Measurements from ENCODE around the gene CORT.
"Not testable (repeated sequence)": the region's sequence is repeated elsewhere in the genome, so short reads cannot be mapped to it uniquely, and the experiment has no call there.

CORT gene

GRCh38 chr1:10424651-10425050 lies 25.2 kb upstream of the CORT start:
- no CpG with 5 or more reads among the region's 8 CpGs for WGBS (ENCODE audit: insufficient coverage, insufficient read length)
- no peak overlapping the region for H3K27ac ChIP-seq (ENCODE audit: low read length)

GRCh38 chr1:10425826-10426534 lies 23.9 kb upstream of the CORT start:
- not testable (repeated sequence) for H3K4me1 ChIP-seq (ENCODE audit: control insufficient read depth, insufficient read depth, low read length); H3K36me3 ChIP-seq (ENCODE audit: control insufficient read depth, insufficient read depth, low read length); H3K4me3 ChIP-seq (ENCODE audit: low read length); H3K9me3 ChIP-seq (ENCODE audit: control insufficient read depth, insufficient read depth, low read length); H3K27me3 ChIP-seq (ENCODE audit: control insufficient read depth, insufficient read depth, low read length); DNase-seq (ENCODE audit: low read depth, low spot score); H3K27ac ChIP-seq (ENCODE audit: low read length)
- WGBS (ENCODE audit: insufficient coverage, insufficient read length): no CpG with 5 or more reads among the region's 21 CpGs

More at GRCh38 chr1:10424651-10425050, 25.2 kb upstream of the CORT start:
- no peak overlapping the region for H3K4me3 ChIP-seq (ENCODE audit: low read length)
- no peaks in the 10 kb centered on the region for H3K9me3 ChIP-seq (ENCODE audit: control insufficient read depth, insufficient read depth, low read length)
- no peak for DNase-seq (ENCODE audit: low read depth, low spot score)
- no peaks in the 10 kb centered on the region for H3K27me3 ChIP-seq (ENCODE audit: control insufficient read depth, insufficient read depth, low read length)
- peaks cover 5% of the 10 kb centered on the region for H3K36me3 ChIP-seq (ENCODE audit: control insufficient read depth, insufficient read depth, low read length)
- H3K4me1 ChIP-seq (ENCODE audit: control insufficient read depth, insufficient read depth, low read length): no peaks in the 10 kb centered on the region

GRCh38 chr1:10426535-10426848 lies 23.3 kb upstream of the CORT start:
- not testable (repeated sequence) for H3K4me1 ChIP-seq (ENCODE audit: control insufficient read depth, insufficient read depth, low read length)
- no CpG with 5 or more reads among the region's 21 CpGs for WGBS (ENCODE audit: insufficient coverage, insufficient read length)

GRCh38 chr1:10428984-10429383 lies 20.8 kb upstream of the CORT start:
- Histone ChIP-seq H3K9me3 (ENCODE audit: control insufficient read depth, insufficient read depth, low read length) (no peaks in the 10 kb centered on the region), H3K4me3 (ENCODE audit: low read length) (no peak overlapping the region), H3K27ac (ENCODE audit: low read length) (no peak overlapping the region), H3K36me3 (ENCODE audit: control insufficient read depth, insufficient read depth, low read length) (no peaks in the 10 kb centered on the region), H3K4me1 (ENCODE audit: control insufficient read depth, insufficient read depth, low read length) (peaks cover 2% of the 10 kb centered on the region; the same call in 1 of the 2 replicates), H3K27me3 (ENCODE audit: control insufficient read depth, insufficient read depth, low read length) (no peaks in the 10 kb centered on the region)
- DNase-seq (ENCODE audit: low read depth, low spot score): no peak
- WGBS (ENCODE audit: insufficient coverage, insufficient read length): no CpG with 5 or more reads among the region's 5 CpGs

More at GRCh38 chr1:10426535-10426848, 23.3 kb upstream of the CORT start:
- H3K4me3 ChIP-seq (ENCODE audit: low read length); H3K36me3 ChIP-seq (ENCODE audit: control insufficient read depth, insufficient read depth, low read length); H3K9me3 ChIP-seq (ENCODE audit: control insufficient read depth, insufficient read depth, low read length); DNase-seq (ENCODE audit: low read depth, low spot score); H3K27ac ChIP-seq (ENCODE audit: low read length); H3K27me3 ChIP-seq (ENCODE audit: control insufficient read depth, insufficient read depth, low read length): not testable (repeated sequence)

GRCh38 chr1:10429868-10430215 lies 20.0 kb upstream of the CORT start:
- no peak for DNase-seq (ENCODE audit: low read depth, low spot score)

GRCh38 chr1:10430216-10431069 lies 19.4 kb upstream of the CORT start, which contains the start of gene CENPS:
Gene CENPS (plus strand): TSS chr1:10430433. CDS start chr1:10430518, 85 bp downstream.
- Histone ChIP-seq H3K27ac (ENCODE audit: low read length) (no peak within 1 kb of the TSS), H3K4me3 (ENCODE audit: low read length) (peak within 1 kb of the TSS; percentile 71), H3K9me3 (ENCODE audit: control insufficient read depth, insufficient read depth, low read length) (no peaks in the 10 kb centered on the region), H3K36me3 (ENCODE audit: control insufficient read depth, insufficient read depth, low read length) (no peaks in the 10 kb centered on the region), H3K4me1 (ENCODE audit: control insufficient read depth, insufficient read depth, low read length) (peaks cover 2% of the 10 kb centered on the region; the same call in 1 of the 2 replicates), H3K27me3 (ENCODE audit: control insufficient read depth, insufficient read depth, low read length) (no peaks in the 10 kb centered on the region)
- WGBS (ENCODE audit: insufficient coverage, insufficient read length): no CpG with 5 or more reads among the region's 95 CpGs
- DNase-seq (ENCODE audit: low read depth, low spot score): peak; percentile 70

More at GRCh38 chr1:10429868-10430215, 20.0 kb upstream of the CORT start:
- Histone ChIP-seq H3K4me1 (ENCODE audit: control insufficient read depth, insufficient read depth, low read length) (peaks cover 2% of the 10 kb centered on the region; the same call in 1 of the 2 replicates), H3K27ac (ENCODE audit: low read length) (no peak overlapping the region), H3K36me3 (ENCODE audit: control insufficient read depth, insufficient read depth, low read length) (no peaks in the 10 kb centered on the region), H3K9me3 (ENCODE audit: control insufficient read depth, insufficient read depth, low read length) (no peaks in the 10 kb centered on the region), H3K27me3 (ENCODE audit: control insufficient read depth, insufficient read depth, low read length) (no peaks in the 10 kb centered on the region), H3K4me3 (ENCODE audit: low read length) (peak overlapping the region; percentile 71; the same call in 1 of the 2 replicates)
- WGBS (ENCODE audit: insufficient coverage, insufficient read length): no CpG with 5 or more reads among the region's 16 CpGs

- Histone ChIP-seq H3K4me3 (ENCODE audit: low read length) (peak overlapping the region; percentile 71; the same call in 1 of the 2 replicates), H3K9me3 (ENCODE audit: control insufficient read depth, insufficient read depth, low read length) (no peaks in the 10 kb centered on the region), H3K4me1 (ENCODE audit: control insufficient read depth, insufficient read depth, low read length) (peaks cover 2% of the 10 kb centered on the region; the same call in 1 of the 2 replicates), H3K27me3 (ENCODE audit: control insufficient read depth, insufficient read depth, low read length) (no peaks in the 10 kb centered on the region), H3K27ac (ENCODE audit: low read length) (no peak overlapping the region), H3K36me3 (ENCODE audit: control insufficient read depth, insufficient read depth, low read length) (no peaks in the 10 kb centered on the region)
- DNase-seq (ENCODE audit: low read depth, low spot score): no peak
- no CpG with 5 or more reads among the region's 30 CpGs for WGBS (ENCODE audit: insufficient coverage, insufficient read length)
These were observed 18.6 kb upstream of the CORT start for GRCh38 chr1:10431070-10431730.

GRCh38 chr1:10432910-10433700 lies 16.7 kb upstream of the CORT start:
- peaks cover 2% of the 10 kb centered on the region; the same call in 1 of the 2 replicates for H3K4me1 ChIP-seq (ENCODE audit: control insufficient read depth, insufficient read depth, low read length)
- no peaks in the 10 kb centered on the region for H3K9me3 ChIP-seq (ENCODE audit: control insufficient read depth, insufficient read depth, low read length)
- H3K27me3 ChIP-seq (ENCODE audit: control insufficient read depth, insufficient read depth, low read length): no peaks in the 10 kb centered on the region
- H3K36me3 ChIP-seq (ENCODE audit: control insufficient read depth, insufficient read depth, low read length): no peaks in the 10 kb centered on the region
- DNase-seq (ENCODE audit: low read depth, low spot score): no peak
- no peak overlapping the region for H3K27ac ChIP-seq (ENCODE audit: low read length)
- H3K4me3 ChIP-seq (ENCODE audit: low read length): no peak overlapping the region
- no CpG with 5 or more reads among the region's 14 CpGs for WGBS (ENCODE audit: insufficient coverage, insufficient read length)

GRCh38 chr1:10433790-10434189 lies 16.0 kb upstream of the CORT start:
- Histone ChIP-seq H3K4me3 (ENCODE audit: low read length) (no peak overlapping the region), H3K27me3 (ENCODE audit: control insufficient read depth, insufficient read depth, low read length) (no peaks in the 10 kb centered on the region), H3K9me3 (ENCODE audit: control insufficient read depth, insufficient read depth, low read length) (no peaks in the 10 kb centered on the region), H3K4me1 (ENCODE audit: control insufficient read depth, insufficient read depth, low read length) (peaks cover 2% of the 10 kb centered on the region; the same call in 1 of the 2 replicates), H3K27ac (ENCODE audit: low read length) (no peak overlapping the region), H3K36me3 (ENCODE audit: control insufficient read depth, insufficient read depth, low read length) (no peaks in the 10 kb centered on the region)
- no peak for DNase-seq (ENCODE audit: low read depth, low spot score)
- no CpG with 5 or more reads among the region's 11 CpGs for WGBS (ENCODE audit: insufficient coverage, insufficient read length)
